ENCODE results near the gene DNAH17.

The DNAH17 gene

GRCh38 chr17:78400581-78401240, 176.5 kb downstream of the DNAH17 start:
- DNase-seq, result no peak

- DNase-seq, result no peak
These were observed 177.5 kb downstream of the DNAH17 start for GRCh38 chr17:78399693-78400144.

GRCh38 chr17:78399028-78399692, 178.0 kb downstream of the DNAH17 start:
- DNase-seq, result no peak

GRCh38 chr17:78398390-78398789, 178.8 kb downstream of the DNAH17 start:
- DNase-seq, result no peak

GRCh38 chr17:78397681-78398101, 179.5 kb downstream of the DNAH17 start:
- DNase-seq, result peak; percentile 20

GRCh38 chr17:78396441-78397337, 180.5 kb downstream of the DNAH17 start:
- no peak for DNase-seq

- no peak for DNase-seq
These were observed 182.0 kb downstream of the DNAH17 start for GRCh38 chr17:78395155-78395554.

- DNase-seq, result no peak
These were observed 183.0 kb downstream of the DNAH17 start for GRCh38 chr17:78394209-78394608.

GRCh38 chr17:78393575-78393974, 183.6 kb downstream of the DNAH17 start:
- DNase-seq, result no peak

- no peak for DNase-seq
These were observed 184.9 kb downstream of the DNAH17 start for GRCh38 chr17:78392295-78392694.

GRCh38 chr17:78391843-78392242, 185.4 kb downstream of the DNAH17 start:
- peak; percentile 18 for DNase-seq

GRCh38 chr17:78391051-78391431, 186.2 kb downstream of the DNAH17 start:
- DNase-seq, result no peak

GRCh38 chr17:78390241-78391050, 186.8 kb downstream of the DNAH17 start:
- DNase-seq, result peak; percentile 63

- no peak for DNase-seq
These were observed 188.9 kb downstream of the DNAH17 start for GRCh38 chr17:78387977-78388941.

- no peak for DNase-seq
These were observed 192.6 kb downstream of the DNAH17 start for GRCh38 chr17:78384479-78385175.

GRCh38 chr17:78383725-78384471, 193.3 kb downstream of the DNAH17 start:
- DNase-seq, result no peak

GRCh38 chr17:78381601-78382232, 195.5 kb downstream of the DNAH17 start:
- no peak for DNase-seq

- no peak for DNase-seq
These were observed 196.8 kb downstream of the DNAH17 start for GRCh38 chr17:78380370-78380769.

- peak; percentile 32 for DNase-seq
These were observed 198.1 kb downstream of the DNAH17 start for GRCh38 chr17:78379131-78379491.

Measured in amniotic stem cell (primary cell).